Cortex of kidney (tissue), 1 donor: ENCODE results near the gene LEAP2.

Experiments used
- DNase-seq: peaks from one replicate; lab custom pipeline; 2025; lab: John Stamatoyannopoulos, UW

The LEAP2 gene

DNA sequence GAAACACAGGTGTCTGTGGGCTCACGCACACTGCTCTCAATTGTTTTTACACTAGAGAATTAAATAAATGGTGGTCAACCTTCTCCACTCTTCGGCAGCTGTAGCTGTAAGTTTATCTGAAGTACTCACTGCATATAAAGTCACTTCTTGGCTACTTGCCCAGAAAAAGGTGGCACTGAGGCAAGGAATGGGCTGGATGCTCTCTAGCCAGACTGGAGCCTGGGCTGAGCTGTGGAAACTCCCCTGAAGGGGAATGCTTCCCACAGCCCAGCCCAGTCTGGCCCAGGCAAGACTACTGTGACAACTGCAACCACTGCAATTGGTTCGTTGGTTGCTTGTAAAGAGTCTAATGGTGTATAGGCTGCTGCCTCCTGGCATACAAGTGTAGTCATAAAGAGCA is 4.5 kb downstream of the LEAP2 start:
- no peak for DNase-seq

DNA sequence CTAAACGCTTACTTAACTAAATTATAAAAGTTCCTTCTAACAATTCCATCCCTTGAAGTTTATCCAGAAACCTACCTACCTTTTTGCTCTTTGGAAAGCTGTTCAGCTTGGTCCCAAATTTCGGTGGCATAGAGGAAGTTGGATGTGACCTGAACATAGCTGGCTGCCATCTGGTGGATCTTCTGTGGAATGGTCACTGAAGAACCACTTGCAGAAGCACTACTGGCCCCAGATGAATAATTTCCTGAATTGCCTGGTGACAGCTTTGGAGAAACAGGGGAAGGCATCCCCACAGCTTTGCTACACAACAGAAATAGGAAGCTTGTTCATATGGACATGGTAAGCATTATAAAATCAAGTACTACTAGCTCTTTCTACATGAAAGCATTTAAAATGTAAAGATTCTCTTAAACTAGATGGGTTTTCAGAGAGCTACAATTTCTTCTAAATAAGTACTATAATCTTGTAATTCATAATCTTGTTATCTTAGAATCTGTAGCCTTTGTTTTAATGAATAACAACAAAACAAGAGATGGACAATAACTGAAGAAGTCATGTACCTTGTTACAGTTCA is 9.9 kb downstream of the LEAP2 start:
- DNase-seq: no peak

DNA sequence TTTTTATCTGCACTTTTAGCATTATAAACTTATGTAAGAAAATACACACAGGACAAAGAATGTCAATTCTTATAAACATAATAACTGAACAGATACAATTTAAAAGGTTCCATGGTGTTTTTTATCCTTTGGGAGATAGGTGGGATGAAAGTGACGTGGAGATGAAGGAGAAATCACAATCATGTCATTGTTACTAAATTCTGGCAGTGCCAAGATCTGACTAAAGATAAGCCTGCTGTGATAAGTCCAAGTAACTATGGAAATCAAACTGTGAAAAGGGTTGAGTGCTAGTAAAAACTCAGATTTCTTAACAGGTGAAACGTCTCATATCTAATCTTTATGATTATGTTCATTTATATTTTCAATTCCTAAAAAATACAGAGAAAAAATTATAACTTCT is 11.1 kb downstream of the LEAP2 start:
- DNase-seq: no peak

DNA sequence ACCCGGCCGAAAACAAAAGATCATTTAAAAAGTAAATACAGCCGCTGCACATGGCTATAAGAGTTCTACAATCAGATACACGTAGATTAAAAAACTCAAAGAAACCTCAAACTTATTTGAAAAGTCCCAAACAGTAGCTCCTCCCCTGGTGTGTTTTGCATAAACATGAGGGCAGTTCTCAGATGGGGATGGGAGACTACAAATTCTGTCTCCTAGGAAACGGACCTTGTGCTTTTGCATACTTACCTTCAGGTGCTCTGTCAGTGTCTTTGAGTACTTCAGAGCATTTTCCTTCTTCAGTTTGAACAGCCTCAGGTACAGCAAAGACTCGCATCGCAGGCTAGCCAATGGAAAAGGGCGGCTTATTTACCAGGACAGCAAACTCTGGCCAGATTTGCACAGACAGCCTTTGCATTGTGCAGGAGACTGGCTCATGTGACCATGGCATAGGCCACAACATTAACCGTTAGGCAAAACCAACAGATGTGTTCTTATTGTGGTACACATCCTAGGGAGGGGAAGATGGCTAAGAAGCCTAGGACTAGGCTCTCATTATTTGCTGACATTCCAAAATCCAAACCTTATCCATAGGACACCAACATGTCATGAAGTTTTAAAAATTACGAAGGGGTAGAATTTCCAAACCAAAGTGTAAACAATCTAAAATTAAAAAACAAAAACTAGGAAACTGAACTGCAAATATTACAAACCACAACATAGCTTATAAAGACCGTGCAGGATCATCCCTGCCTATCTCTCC is 12.8 kb downstream of the LEAP2 start:
- no peak for DNase-seq

DNA sequence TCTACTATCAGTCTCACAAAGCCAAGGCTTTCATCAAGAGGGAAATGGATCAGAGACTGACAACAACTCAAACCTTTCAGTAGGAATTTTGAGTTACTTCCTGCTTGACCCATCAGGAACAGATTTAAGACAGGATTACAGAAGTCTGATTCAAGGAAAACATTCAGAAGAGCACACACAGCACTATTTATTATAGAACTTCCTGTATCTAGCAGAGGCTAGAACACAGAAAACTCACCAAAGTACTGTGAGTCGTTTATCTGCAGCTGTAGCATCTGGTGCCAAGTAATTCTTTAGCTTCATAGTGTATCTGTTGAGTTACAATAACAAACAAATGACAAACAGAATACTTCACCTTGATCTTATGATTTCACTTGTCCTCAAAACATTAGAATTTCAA is 13.8 kb downstream of the LEAP2 start:
- no peak for DNase-seq

DNA sequence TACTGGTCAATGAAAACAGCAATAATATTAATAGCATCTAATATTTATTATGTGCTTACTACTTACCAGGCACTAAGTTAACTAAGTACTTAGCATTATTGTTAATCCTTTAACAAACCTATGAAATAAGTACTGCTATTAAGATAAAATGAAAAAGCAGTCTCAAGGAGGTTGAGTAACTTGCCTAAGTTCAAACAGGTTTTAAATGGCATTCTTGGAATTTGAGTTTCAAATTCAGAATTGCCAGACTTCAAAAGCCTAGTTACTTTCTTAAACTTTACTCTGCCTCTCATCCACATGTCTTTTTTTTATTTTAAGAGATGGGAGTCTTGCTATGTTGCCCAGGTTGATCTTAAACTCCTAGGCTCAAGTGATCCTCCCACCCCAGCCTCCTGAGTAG is 16.0 kb downstream of the LEAP2 start:
- DNase-seq: no peak

DNA sequence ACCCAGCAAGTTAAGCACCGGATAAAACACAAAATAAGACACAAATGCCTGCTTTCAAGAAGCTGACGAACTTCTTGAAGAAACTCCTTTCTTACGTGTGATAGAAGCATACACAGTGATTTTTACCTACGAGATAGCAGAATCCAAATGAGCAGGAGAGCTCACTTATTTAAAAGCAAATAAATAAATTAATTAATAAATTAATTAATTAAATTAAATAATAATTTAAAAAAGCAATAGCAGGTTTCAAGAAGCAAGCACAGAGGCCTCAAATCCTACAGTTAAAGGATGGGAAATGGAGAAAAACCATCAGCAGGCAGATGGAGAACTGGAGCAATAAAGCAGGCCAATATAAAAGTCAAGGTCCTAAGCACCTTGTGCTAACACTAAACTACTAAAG is 17.3 kb downstream of the LEAP2 start:
- no peak for DNase-seq

DNA sequence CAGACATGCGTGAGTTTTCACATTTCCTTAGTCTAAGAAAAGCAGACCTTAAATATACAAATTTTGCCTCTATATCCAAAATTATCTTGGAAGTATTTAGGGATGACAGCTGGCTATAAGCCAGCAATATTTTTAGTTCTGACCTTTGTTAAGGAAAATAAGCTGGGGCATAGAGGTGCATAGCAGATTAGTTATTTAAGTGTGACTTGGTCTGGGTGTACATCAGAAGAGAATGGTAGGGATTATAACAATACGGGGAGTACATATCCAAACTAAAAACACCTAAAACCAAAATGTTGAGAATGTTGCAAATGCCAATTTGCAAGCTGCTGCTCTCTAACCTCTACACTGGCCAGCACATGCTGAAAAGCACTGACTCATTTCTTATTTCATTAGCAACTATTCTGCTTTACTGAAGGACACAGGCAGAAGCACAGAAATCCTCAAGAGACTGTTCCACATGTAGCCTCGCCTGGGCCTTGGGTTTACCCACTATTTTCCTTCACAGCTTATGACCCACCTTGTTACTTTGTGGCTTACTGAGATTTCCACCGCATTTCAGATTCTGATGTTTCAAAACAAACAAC is 22.3 kb downstream of the LEAP2 start:
- DNase-seq: no peak

DNA sequence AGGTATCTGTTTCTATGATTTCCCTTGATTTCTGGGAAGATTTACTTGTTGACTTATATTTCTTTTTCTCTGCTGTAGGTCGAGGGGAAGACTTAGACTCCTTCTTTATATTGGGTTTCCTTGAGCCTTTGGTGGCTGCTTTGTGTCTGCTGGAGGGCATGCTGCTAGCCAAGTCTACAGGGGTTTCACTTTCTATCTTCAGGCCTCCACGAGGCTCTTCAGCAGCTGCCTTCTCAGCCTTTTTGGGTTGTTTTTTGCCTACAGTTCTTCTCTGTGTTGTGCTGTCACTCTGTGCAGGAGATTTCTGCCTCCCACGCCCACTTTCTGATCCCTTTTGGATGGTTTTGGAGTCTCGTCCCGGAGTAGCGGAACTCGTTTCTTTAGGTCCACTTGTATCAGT is 23.2 kb downstream of the LEAP2 start:
- DNase-seq: no peak

DNA sequence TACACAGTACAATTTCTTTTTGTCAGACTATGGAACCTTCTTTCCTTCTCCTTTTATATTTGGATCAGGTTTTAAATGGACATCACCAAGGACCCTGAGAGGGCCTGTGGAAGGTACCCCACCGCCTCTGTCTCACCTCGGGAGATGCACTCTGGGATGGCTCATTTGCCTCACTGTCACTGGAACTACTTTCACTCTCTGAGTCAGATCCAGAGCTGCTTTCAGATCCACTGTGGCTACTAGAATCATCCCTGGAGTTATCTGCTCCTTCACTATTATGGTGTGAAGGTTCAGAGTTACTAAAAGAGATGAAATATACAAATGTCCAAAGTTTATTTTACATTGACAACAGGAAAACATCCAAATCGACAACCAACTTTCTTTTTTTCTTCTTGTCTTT is 24.6 kb downstream of the LEAP2 start:
- no peak for DNase-seq

DNA sequence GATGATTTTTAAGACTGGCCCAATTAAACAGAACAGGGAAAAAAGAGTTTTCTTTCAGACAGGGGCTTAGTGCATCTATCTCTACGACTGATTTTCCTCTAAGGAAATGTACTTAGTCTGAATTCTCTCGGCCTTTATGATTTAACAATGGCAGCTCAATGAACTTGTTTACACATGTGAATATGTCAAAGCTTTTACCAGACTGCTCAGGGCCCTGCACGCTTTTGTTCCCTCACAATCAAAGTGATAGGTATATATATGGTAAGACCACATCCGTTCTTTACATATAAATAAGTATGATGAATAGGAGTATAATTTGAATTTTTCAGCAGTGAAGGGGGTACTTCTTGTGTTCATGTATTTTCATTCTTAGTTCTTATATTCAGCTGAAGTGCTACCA is 27.6 kb downstream of the LEAP2 start:
- no peak for DNase-seq

DNA sequence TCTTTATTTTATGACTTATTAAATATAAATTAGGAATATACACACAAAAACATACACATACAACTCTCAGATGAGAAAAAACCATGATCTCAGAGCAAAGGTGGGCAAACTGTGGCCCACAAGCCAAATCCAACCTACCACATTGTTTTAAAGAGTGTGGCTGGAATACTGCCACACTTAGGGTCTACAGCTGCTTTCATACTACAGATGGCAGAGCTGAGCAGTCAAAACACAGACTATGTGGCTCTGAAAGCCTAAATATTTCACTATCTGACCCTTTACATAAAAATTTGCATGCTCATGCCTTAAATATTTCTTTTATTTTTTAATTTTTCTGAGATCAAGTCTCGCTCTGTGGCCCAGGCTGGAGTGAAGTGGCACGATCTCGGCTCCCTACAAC is 28.3 kb downstream of the LEAP2 start:
- DNase-seq: no peak

DNA sequence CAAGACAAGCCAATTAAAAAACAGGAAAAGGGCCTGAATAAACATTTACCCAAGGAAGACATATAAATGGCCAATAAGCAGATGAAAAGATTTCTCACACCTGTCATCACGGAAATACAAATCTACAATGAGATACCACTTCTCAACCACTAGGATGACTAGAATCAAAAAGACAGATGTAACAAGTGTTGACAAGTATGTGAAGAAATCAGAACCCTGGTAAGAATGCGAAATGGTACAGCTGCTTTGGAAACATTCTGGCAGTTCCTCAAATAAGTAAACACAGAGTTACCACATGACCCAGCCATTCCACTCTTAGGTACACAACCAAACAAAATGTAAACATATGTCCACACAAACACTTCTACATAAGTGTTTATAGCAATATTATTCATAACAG is 32.5 kb downstream of the LEAP2 start:
- no peak for DNase-seq

DNA sequence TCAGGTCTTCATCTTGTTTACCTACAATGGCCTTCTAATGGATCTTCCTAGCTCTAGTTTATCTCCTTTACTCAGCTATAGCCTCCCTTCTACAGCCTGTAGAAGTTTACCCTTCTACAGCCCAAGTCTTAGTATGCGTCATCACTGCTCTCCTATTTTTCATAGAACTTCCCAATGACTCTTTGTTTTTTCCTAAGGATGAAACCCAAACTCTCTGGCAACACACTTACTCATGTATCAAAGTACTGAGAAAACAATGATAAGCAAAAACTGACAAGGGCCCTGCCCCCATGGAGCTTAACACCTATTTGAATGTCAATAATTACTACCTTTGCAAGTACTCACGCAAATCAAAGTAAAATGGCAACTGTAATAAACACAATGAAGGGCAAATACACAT is 33.7 kb downstream of the LEAP2 start:
- DNase-seq: no peak

DNA sequence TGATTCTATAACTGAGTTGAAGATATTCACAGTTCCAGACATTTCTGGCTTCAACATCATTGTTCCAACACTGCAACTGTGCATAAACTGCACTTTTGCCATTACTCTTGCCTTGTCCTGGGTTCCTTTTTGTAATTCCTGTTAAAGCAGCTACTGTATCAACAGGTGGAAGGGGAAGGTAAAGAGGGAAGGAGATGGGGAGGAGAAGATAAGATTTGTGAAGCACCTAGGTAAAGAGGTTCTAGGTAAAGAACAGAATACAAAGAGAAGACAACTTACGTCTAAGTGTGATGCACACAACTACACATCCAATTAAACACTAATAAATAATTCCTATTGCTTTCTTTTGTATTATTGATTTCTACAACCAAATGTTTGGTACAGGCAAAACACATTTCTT is 36.2 kb downstream of the LEAP2 start:
- no peak for DNase-seq

DNA sequence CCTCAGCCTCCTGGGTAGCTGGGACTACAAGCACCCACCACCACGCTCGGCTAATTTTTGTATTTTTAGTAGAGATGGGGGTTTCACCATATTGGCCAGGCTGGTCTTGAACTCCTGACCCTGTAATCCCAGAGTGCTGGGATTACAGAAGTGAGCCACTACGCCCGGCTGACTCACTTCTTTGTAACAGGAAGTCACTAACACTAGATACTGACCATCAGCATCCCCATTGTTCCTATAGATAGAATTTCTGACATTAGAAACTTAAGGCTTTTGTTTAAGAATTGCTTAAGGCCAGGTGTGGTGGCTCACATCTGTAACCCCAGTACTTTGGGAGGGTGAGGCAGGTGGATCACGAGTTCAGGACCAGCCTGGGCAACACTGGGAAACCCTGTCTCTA is 42.2 kb downstream of the LEAP2 start:
- DNase-seq: no peak

DNA sequence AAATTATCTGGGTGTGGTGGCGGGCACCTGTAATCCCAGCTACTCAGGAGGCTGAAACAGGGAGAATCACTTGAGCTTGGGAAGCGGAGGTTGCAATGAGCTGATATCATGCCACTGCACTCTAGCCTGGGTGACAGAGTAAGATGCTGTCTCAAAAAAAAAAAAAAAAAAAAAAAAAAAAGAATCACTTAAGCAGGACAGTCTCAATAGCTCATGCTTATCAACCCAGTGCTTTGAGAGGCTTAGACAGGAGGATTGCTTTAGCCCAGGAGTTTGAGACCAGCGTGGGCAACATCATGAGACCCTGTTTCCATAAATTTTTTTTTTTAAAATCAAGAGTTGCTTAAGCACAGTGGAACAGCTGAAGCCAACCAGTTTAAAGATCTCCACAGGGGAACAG is 42.6 kb downstream of the LEAP2 start:
- DNase-seq: no peak
